GM10847 (cell line): ENCODE measurements around the gene PLCB1.

ENCODE experiments used
- POLR2A ChIP-seq: IDR thresholded peaks from 2 replicates; pipeline ENCODE4 v1.6.1; 2011; ENCODE audit not compliant: insufficient read length; ENCODE audit errors: extremely low read depth

PLCB1 gene

DNA sequence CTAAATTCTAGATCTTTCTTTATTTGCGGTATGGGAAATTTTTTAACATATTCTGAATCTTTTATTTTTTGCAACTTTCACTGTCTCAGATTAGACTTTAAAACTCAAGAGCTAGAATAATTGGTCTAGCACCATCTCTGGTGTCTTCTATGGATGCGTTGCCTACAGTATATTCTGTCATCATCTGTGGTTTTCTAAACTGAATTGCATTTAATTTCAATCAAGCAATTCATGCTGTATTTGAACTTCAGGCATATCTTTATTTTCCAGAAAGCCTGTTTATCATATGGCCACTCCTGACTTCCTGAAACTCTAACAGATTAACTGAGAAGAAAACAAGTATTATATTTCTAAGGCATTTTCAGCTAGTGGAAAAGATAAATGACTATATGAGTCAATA, 281.6 kb downstream of the PLCB1 start:
- no peak for TF ChIP-seq POLR2A

DNA sequence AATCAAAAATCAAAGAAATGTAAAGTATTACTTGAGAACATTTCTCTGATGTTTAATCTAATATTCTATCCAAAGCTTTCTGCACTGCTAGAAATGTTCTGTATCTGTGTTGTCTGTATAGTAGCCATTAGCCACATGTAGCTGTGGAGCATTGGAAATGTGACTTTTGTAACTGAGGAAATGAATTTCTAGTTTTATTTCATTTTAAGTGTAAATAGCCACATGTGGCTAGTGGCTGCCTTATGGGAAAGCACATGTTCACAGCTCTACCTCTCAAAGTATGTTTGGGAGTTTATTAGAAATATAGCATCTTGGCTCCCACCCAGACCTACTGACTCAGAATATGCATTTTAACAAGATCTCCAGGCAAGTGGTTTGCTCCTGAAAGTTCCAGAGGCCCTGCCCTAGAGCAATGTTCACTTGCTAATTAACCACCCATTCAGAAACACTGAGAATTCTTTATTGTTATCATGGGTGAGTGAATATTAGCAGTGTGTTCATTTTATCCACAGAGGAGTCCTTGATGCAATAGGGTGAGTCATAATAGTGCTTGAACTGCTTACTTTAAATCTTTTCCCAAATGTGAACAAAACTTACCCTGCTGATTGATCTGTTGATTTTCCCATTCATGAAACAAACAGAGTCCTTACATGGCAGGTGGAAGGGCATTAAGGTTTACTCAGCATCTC, 282.7 kb downstream of the PLCB1 start:
- TF ChIP-seq POLR2A, result no peak

- no peak for TF ChIP-seq POLR2A
Measured at GRCh38 chr20:8421981-8422380, 289.9 kb downstream of the PLCB1 start.

DNA sequence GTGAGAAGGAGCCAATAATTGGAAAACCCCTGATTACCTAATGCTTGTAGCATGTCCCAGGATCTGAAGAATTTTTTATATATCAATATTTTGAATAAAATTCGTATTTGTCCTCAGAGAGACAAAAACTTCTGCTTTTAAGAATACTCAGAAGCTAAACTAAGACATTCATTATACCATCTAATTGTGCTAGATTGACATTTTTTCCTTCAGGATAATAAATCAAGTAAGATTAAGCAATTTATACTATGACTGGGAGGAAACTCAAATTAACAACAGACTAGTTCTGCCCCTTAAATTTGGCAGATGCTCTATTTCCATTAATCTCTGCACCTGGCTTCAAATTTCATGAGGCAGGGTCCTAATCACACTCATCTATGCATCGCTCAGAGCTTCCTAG, 291.4 kb downstream of the PLCB1 start:
- no peak for TF ChIP-seq POLR2A

GRCh38 chr20:8424010-8424409, 291.9 kb downstream of the PLCB1 start:
- TF ChIP-seq POLR2A, result no peak

GRCh38 chr20:8425016-8425415, 292.9 kb downstream of the PLCB1 start:
- TF ChIP-seq POLR2A, result no peak

- TF ChIP-seq POLR2A, result no peak
Measured at GRCh38 chr20:8425802-8426201, 293.7 kb downstream of the PLCB1 start.

DNA sequence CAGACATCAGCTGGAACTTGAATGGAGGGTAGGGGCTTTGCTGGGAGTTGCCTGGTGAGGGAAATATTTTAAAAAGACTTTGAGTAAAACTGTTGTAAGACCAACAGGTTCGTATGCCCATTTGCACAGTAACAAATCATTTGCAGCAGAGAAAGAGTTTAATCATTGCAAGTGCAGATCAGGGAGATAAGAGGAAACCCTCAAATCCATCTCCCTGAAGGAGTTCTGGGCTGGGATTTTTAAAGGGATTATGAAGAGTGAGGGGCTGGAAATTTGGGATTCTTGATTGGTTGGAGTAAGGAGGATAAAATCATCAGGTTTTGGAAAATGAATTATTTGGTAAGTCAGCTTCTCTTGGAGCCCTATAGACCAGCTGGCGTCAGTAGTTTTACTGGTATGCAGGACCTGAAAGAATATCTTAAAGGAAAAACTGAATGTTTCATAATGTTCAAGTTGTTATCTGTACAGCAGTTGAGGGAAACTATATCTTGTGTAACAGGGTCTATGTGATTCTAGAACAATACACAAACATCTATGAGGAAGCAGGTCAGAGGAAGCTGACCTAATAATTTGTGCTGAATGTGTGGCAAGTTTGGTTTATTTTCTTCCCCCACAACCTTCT, 295.5 kb downstream of the PLCB1 start:
- no peak for TF ChIP-seq POLR2A

- TF ChIP-seq POLR2A, result no peak
Measured at GRCh38 chr20:8428988-8429387, 296.9 kb downstream of the PLCB1 start.

- TF ChIP-seq POLR2A, result no peak
Measured at GRCh38 chr20:8431538-8432434, 299.7 kb downstream of the PLCB1 start.

GRCh38 chr20:8432435-8433148, 300.5 kb downstream of the PLCB1 start:
- no peak for TF ChIP-seq POLR2A

- no peak for TF ChIP-seq POLR2A
Measured at GRCh38 chr20:8433291-8433690, 301.2 kb downstream of the PLCB1 start.

DNA sequence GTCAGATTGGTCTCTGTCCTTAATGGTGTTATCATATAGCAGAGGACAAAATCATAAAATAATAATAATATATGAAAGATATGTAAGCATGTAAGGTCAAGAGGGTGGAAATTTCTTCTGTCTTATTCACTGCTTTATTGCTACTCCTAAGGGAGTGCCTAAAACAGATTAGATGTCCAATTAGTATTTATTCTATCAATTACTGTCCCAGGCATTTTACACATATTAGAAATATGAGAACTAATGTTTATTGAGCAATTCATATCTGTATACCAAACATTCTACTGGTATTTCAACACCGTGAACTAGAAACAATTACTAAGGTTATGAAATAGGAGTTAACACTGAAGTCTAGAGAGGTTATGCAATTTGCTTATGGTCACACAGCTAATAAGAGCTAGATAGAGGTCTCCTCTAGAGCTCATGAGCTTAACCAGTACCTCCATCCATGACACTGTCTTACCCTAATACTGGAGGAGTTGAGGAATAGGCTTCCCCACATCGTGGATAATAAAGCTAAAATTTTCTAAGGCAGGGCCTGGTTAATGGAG, 302.3 kb downstream of the PLCB1 start:
- TF ChIP-seq POLR2A, result no peak

- no peak for TF ChIP-seq POLR2A
Measured at GRCh38 chr20:8435285-8436035, 303.4 kb downstream of the PLCB1 start.
